GM19463 (cell line): Measurements from ENCODE around the gene CALN1.

Experiments
- ATAC-seq: cut with Tn5 transposase; IDR thresholded peaks from one replicate; pipeline ENCODE4 v1.9.1; 2021; ENCODE audit warnings: mild to moderate bottlenecking, moderate library complexity; ENCODE audit not compliant: unreplicated experiment

The CALN1 gene

GRCh38 chr7:72053292-72053691, 358.8 kb downstream of the CALN1 start:
- no peak for ATAC-seq

GRCh38 chr7:72048420-72048819, 363.7 kb downstream of the CALN1 start:
- ATAC-seq: no peak

GRCh38 chr7:72042855-72043254, 369.3 kb downstream of the CALN1 start:
- no peak for ATAC-seq

- no peak for ATAC-seq
Observed at GRCh38 chr7:72040641-72041040, 371.5 kb downstream of the CALN1 start.

- no peak for ATAC-seq
Observed at GRCh38 chr7:72039460-72039859, 372.7 kb downstream of the CALN1 start.

GRCh38 chr7:72038022-72038732, 374.0 kb downstream of the CALN1 start:
- no peak for ATAC-seq

GRCh38 chr7:72037516-72037915, 374.6 kb downstream of the CALN1 start:
- no peak for ATAC-seq

- ATAC-seq: no peak
Observed at GRCh38 chr7:72035266-72035665, 376.9 kb downstream of the CALN1 start.

GRCh38 chr7:72032934-72033333, 379.2 kb downstream of the CALN1 start:
- ATAC-seq: no peak

- no peak for ATAC-seq
Observed at GRCh38 chr7:72030994-72031667, 381.0 kb downstream of the CALN1 start.

- ATAC-seq: no peak
Observed at GRCh38 chr7:72028267-72028666, 383.9 kb downstream of the CALN1 start.

GRCh38 chr7:72025381-72025960, 386.7 kb downstream of the CALN1 start:
- ATAC-seq: no peak

GRCh38 chr7:72023926-72024325, 388.2 kb downstream of the CALN1 start:
- no peak for ATAC-seq

- ATAC-seq: no peak
Observed at GRCh38 chr7:72021716-72022115, 390.4 kb downstream of the CALN1 start.

GRCh38 chr7:72020311-72020710, 391.8 kb downstream of the CALN1 start:
- ATAC-seq: no peak

- ATAC-seq: no peak
Observed at GRCh38 chr7:72019436-72019835, 392.7 kb downstream of the CALN1 start.

- ATAC-seq: no peak
Observed at GRCh38 chr7:72017756-72018155, 394.4 kb downstream of the CALN1 start.

- ATAC-seq: no peak
Observed at GRCh38 chr7:72016574-72016973, 395.6 kb downstream of the CALN1 start.

- ATAC-seq: no peak
Observed at GRCh38 chr7:72015136-72015535, 397.0 kb downstream of the CALN1 start.

- ATAC-seq: no peak
Observed at GRCh38 chr7:72007018-72007417, 405.1 kb downstream of the CALN1 start.

GRCh38 chr7:72003236-72003635, 408.9 kb downstream of the CALN1 start:
- no peak for ATAC-seq

GRCh38 chr7:71996141-71996540, 416.0 kb downstream of the CALN1 start:
- no peak for ATAC-seq
